ENCODE measurements around the gene UNC13D. TPM values are rescaled to one million over a fixed set of nuclear protein-coding genes. Genes with fewer than 3 reads are reported as not detected.

Gene UNC13D
- total and polyA plus RNA-seq, 7 donors = 4.3 to 61.9 (median 10.2) TPM

- Histone ChIP-seq H3K27me3 (no peaks in the 10 kb centered on the region), H3K4me3 (no peak overlapping the region), H3K36me3 (peaks cover 31 to 66% (median 36%) of the 10 kb centered on the region in 4 donors), H3K4me1 (peaks cover 0 to 22% (median 18%) of the 10 kb centered on the region in 4 donors), H3K27ac (peak overlapping the region in 1 of 4 donors; percentile 31), H3K9me3 (no peaks in the 10 kb centered on the region)
- TF ChIP-seq POLR2A (IDR thresholded peaks at IDR 0.05) (no peak), POLR2AphosphoS5 (IDR thresholded peaks at IDR 0.05) (no peak), EP300 (IDR thresholded peaks at IDR 0.05) (no peak), CTCF (IDR thresholded peaks at IDR 0.05) (no peak)
- no peak for DNase-seq
- intact Hi-C loops (cut with DNase I) = loop anchor here (10.0 kb wide), 1 partner anchor 261 kb away; no protein-coding TSS in a partner anchor
- 94 to 96% methylated on average over 13 of the region's 13 CpGs for WGBS, 2 donors
Observed at GRCh38 chr17:75824050-75824552, 20.1 kb downstream of the UNC13D start.

GRCh38 chr17:75823257-75824041 is 20.8 kb downstream of the UNC13D start:
- no peak for DNase-seq
- Histone ChIP-seq H3K36me3 (peaks cover 38 to 73% (median 42%) of the 10 kb centered on the region in 4 donors), H3K9me3 (no peaks in the 10 kb centered on the region), H3K27me3 (no peaks in the 10 kb centered on the region), H3K4me1 (peaks cover 0 to 21% (median 17%) of the 10 kb centered on the region in 4 donors), H3K27ac (no peak overlapping the region), H3K4me3 (no peak overlapping the region)
- intact Hi-C loops (cut with DNase I) = loop anchor here (10.0 kb wide), 1 partner anchor 261 kb away; no protein-coding TSS in a partner anchor
- TF ChIP-seq EP300 (IDR thresholded peaks at IDR 0.05) (no peak), CTCF (IDR thresholded peaks at IDR 0.05) (no peak), POLR2A (IDR thresholded peaks at IDR 0.05) (no peak), POLR2AphosphoS5 (IDR thresholded peaks at IDR 0.05) (no peak)
- WGBS, 2 donors = 87 to 90% methylated on average over 28 of the region's 28 CpGs

DNA sequence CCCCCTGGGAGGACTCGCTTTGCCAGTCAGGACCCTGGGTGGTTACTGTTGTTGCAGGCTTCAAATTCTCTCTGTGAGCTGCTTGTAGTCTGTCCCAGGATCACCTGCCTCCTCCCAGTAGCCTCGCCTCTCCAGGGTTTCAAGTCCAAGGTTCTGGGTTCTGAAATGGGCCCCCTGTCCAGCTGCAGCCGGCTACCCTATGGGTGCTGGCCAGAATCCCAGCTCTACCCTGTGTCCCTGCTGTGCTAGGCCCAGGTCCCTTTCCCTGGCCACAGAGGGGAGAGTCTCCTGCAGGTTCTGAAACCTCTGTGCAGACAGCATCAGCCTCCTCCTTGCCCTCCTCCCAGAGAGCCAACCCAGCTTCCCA is 21.4 kb downstream of the UNC13D start:
- Histone ChIP-seq H3K4me3 (no peak overlapping the region), H3K9me3 (no peaks in the 10 kb centered on the region), H3K4me1 (peaks cover 0 to 15% (median 11%) of the 10 kb centered on the region in 4 donors), H3K27me3 (no peaks in the 10 kb centered on the region), H3K27ac (no peak overlapping the region), H3K36me3 (peaks cover 44 to 80% (median 48%) of the 10 kb centered on the region in 4 donors)
- 38 to 81% methylated on average over 3 of the region's 3 CpGs for WGBS, 2 donors
- no peak for TF ChIP-seq CTCF (IDR thresholded peaks at IDR 0.05)
- no peak for TF ChIP-seq POLR2A (IDR thresholded peaks at IDR 0.05)
- TF ChIP-seq POLR2AphosphoS5 (IDR thresholded peaks at IDR 0.05) = no peak
- no peak for TF ChIP-seq EP300 (IDR thresholded peaks at IDR 0.05)
- DNase-seq = no peak
- intact Hi-C loops (cut with DNase I) = loop anchor here (10.0 kb wide), 1 partner anchor 262 kb away; no protein-coding TSS in a partner anchor

GRCh38 chr17:75822119-75822799 is 21.9 kb downstream of the UNC13D start:
- no peaks in the 10 kb centered on the region for H3K9me3 ChIP-seq
- peaks cover 50 to 85% (median 53%) of the 10 kb centered on the region in 4 donors for H3K36me3 ChIP-seq
- H3K27me3 ChIP-seq = no peaks in the 10 kb centered on the region
- H3K27ac ChIP-seq = no peak overlapping the region
- intact Hi-C loops (cut with DNase I) = loop anchor here (10.0 kb wide), 1 partner anchor 263 kb away; no protein-coding TSS in a partner anchor
- WGBS, 2 donors = 38 to 65% methylated on average over 18 of the region's 18 CpGs
- no peak for TF ChIP-seq POLR2A (IDR thresholded peaks at IDR 0.05)
- H3K4me3 ChIP-seq = no peak overlapping the region
- DNase-seq = no peak
- H3K4me1 ChIP-seq = peaks cover 0 to 10% (median 6%) of the 10 kb centered on the region in 4 donors

- H3K9me3 ChIP-seq = no peaks in the 10 kb centered on the region
- H3K4me3 ChIP-seq = no peak overlapping the region
- TF ChIP-seq CTCF (IDR thresholded peaks at IDR 0.05) (no peak), POLR2A (IDR thresholded peaks at IDR 0.05) (no peak), EP300 (IDR thresholded peaks at IDR 0.05) (no peak), POLR2AphosphoS5 (IDR thresholded peaks at IDR 0.05) (no peak)
- peaks cover 57 to 92% (median 58%) of the 10 kb centered on the region in 4 donors for H3K36me3 ChIP-seq
- 93 to 95% methylated on average over 7 of the region's 7 CpGs for WGBS, 2 donors
- no peak overlapping the region for H3K27ac ChIP-seq
- intact Hi-C loops (cut with DNase I) = loop anchor here (10.0 kb wide), 1 partner anchor 263 kb away; no protein-coding TSS in a partner anchor
- H3K4me1 ChIP-seq = peaks cover 0 to 5% (median 0%) of the 10 kb centered on the region in 4 donors
- DNase-seq = no peak
- no peaks in the 10 kb centered on the region for H3K27me3 ChIP-seq
Observed at GRCh38 chr17:75821552-75821951, 22.7 kb downstream of the UNC13D start.

Measured in sigmoid colon (tissue), 7 donors.